ENCODE measurements around the gene CUBN.

CUBN gene

GRCh38 chr10:16867990-16868389, 261.6 kb downstream of the CUBN start:
- no peak for DNase-seq (ENCODE audit: low read depth)
- TF ChIP-seq CTCF (conservative IDR thresholded peaks at IDR 0.05; ENCODE audit: low read depth, low read length) = no peak
- H3K4me3 ChIP-seq (ENCODE audit: low read length) = no peak overlapping the region

- TF ChIP-seq CTCF (conservative IDR thresholded peaks at IDR 0.05; ENCODE audit: low read depth, low read length) = no peak
- H3K4me3 ChIP-seq (ENCODE audit: low read length) = no peak overlapping the region
- peak; percentile 66 for DNase-seq (ENCODE audit: low read depth)
These were observed 262.1 kb downstream of the CUBN start for GRCh38 chr10:16867556-16867955.

- no peak for DNase-seq (ENCODE audit: low read depth)
- H3K4me3 ChIP-seq (ENCODE audit: low read length) = no peak overlapping the region
- TF ChIP-seq CTCF (conservative IDR thresholded peaks at IDR 0.05; ENCODE audit: low read depth, low read length) = no peak
These were observed 262.9 kb downstream of the CUBN start for GRCh38 chr10:16866541-16867275.

GRCh38 chr10:16865766-16866165, 263.8 kb downstream of the CUBN start:
- no peak overlapping the region for H3K4me3 ChIP-seq (ENCODE audit: low read length)
- DNase-seq (ENCODE audit: low read depth) = no peak
- TF ChIP-seq CTCF (conservative IDR thresholded peaks at IDR 0.05; ENCODE audit: low read depth, low read length) = no peak

- DNase-seq (ENCODE audit: low read depth) = no peak
- no peak overlapping the region for H3K4me3 ChIP-seq (ENCODE audit: low read length)
- TF ChIP-seq CTCF (conservative IDR thresholded peaks at IDR 0.05; ENCODE audit: low read depth, low read length) = no peak
These were observed 265.8 kb downstream of the CUBN start for GRCh38 chr10:16863766-16864165.

GRCh38 chr10:16857419-16857818, 272.2 kb downstream of the CUBN start:
- H3K4me3 ChIP-seq (ENCODE audit: low read length) = no peak overlapping the region
- no peak for DNase-seq (ENCODE audit: low read depth)
- no peak for TF ChIP-seq CTCF (conservative IDR thresholded peaks at IDR 0.05; ENCODE audit: low read depth, low read length)

- no peak for DNase-seq (ENCODE audit: low read depth)
- TF ChIP-seq CTCF (conservative IDR thresholded peaks at IDR 0.05; ENCODE audit: low read depth, low read length) = no peak
- H3K4me3 ChIP-seq (ENCODE audit: low read length) = no peak overlapping the region
These were observed 273.0 kb downstream of the CUBN start for GRCh38 chr10:16856567-16856966.

Measured in retinal pigment epithelial cell (primary cell).